G401.6 (cell line): ENCODE measurements around the gene ANGPTL8.

Source experiments
- FAIRE-seq: peaks from 2 replicates; lab custom pipeline; 2012; peaks lifted over from hg19 to GRCh38; lab: Jason Lieb, UNC

The ANGPTL8 gene

DNA sequence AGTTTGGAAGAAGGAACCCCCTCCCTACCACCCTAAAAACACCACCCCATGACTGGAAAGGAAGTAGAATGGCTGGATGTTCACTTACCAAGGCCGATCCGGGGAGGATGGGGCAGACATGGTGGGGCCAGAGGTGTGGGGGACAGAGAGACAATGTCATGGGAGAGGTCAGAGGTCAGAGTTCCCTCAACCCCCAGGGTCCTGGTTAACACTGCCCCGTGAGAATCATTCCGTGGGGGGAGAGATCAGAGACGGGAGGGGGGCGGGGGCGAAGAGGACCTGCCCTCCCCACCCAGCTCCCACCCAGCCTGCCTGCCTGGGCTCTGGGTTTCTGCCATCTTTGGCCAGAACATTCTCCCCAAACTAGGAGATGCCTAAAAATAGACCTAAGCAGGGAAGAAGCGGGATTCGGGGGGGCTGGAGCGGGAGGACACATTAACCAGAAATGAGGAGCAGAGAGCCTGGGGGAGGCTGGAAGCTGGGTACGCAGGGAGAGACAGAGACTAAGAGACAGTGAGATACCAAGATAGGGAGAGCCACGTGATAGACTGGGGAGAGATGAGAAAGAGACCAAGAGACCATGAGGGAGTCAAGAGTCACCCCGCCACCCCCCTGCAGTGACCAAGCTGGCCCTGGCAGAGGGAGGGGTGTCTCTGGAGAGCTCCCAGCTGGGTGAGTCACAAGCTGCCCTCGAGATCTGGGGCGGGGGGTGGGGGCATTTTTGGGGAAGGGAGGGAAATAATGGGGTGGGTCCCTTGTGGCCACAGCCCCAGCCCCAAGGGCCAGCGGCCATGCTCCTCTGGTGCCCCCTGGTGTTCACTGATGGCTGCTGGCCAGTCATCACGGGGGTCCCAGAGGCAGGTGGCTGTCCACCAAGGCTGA is 36.0 kb upstream of the ANGPTL8 start:
- FAIRE-seq = no peak

DNA sequence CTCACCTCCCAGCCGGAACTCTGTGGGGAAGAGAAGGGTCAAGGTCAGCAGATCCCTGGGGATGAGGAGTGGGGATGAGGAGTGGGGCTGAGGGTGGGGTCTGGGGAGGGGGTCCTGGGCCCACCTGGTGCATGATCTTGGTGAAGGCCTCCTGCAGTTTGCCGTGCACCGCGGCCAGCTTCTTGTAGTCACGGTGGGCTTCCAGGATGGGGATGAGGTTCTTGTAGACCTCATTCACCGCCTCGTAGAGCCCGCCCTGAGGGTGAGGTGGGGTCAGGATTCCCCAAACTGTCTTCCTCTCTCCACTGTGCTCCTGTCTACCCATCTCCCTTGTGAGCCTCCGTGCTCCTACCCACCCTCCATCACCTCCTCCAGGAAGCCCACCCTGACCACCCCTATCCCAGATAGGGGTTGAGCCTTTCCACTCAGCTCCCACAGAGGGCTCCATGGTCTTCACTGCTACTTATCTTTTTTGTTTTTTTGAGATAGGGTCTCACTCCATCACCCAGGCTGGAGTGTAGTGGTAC is 35.3 kb upstream of the ANGPTL8 start:
- no peak for FAIRE-seq

GRCh38 chr19:11204943-11205349 is 34.5 kb upstream of the ANGPTL8 start:
- no peak for FAIRE-seq

- FAIRE-seq = no peak
These were observed 33.4 kb upstream of the ANGPTL8 start for GRCh38 chr19:11205939-11206570.

DNA sequence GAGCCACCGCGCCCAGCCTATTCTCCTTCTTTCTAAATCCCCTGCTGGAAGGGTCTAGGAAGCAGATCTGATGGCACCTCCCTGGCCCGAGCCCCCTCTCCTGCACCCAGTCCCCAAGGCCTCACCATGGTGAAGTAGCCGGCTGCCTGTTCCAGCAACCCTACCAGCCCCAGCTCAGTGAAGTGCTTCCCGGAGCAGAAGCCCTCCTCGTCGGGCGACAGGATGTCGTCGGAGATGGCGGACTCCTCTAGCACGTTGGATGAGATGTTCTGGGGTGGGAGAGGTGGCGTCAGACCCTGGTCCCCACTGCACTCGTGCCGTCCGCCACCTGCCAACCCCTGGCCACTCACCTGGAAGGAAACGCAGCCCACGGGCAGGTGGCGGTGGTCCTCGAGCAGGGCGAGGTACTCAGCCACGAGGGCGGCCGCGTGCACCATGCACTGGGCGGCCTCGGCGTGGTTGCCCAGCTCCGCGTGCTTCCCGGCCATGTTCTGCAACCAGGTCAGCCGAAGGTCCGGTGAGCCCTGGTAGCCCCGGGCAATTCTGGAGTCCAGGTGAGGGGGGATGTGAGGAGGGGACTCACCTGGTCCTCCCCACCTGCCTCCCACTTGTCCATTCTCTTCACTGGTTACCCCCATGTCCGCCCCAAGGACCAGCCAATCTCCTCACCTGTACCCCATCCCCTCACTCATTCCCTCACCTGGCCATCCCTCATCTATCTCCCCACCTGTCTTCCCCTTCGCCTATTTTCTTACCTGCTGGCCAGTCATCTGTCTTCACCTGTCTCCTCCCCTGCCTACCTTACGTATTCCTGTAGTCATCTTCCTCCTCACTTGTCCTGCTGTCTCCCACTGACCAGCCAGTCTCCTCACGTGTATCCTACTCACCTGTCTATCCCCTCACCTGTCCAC is 30.6 kb upstream of the ANGPTL8 start:
- no peak for FAIRE-seq

- FAIRE-seq = no peak
These were observed 29.4 kb upstream of the ANGPTL8 start for GRCh38 chr19:11209839-11210655.

- no peak for FAIRE-seq
These were observed 28.8 kb upstream of the ANGPTL8 start for GRCh38 chr19:11210656-11210928.

DNA sequence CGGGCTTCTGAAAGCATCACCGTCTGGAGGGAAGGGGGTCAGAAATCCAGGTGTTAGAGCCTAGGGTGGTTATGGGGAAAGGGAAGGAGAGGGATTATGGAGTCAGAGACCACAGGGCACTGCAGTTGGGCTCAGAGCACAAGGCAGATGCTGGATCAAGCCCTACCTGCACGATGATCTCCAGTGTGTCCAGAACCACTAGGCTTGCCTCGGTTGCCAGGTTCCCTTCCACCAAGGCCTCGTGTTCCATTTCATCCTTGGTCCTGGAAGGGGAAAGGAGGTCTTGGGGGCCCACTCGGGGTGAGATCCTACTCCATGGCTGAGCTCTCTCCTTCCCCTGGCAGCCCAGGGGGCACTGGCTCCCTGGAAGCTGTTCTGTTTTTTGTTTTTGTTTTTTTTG is 25.0 kb upstream of the ANGPTL8 start:
- FAIRE-seq = no peak

- no peak for FAIRE-seq
These were observed 18.3 kb upstream of the ANGPTL8 start for GRCh38 chr19:11221082-11221598.

DNA sequence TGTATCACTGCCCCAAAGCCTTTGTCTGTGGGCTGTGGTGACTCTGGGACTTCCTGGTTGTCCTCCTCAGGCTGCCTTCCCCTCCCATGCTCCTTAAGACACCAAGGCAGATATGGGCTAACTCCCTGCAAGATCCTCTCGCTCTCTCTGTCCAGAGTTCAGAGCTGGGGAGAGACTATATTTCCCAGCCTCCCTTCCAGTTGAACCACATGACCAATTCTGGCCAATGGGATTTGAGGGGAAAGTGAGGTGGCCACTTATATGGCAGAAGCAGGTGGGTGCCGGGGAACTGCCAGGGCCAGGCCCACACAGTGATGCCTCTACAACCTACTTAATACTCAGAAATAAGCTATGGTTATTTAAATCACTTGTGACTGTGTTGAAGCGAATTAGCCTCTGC is 16.2 kb upstream of the ANGPTL8 start:
- FAIRE-seq = no peak

DNA sequence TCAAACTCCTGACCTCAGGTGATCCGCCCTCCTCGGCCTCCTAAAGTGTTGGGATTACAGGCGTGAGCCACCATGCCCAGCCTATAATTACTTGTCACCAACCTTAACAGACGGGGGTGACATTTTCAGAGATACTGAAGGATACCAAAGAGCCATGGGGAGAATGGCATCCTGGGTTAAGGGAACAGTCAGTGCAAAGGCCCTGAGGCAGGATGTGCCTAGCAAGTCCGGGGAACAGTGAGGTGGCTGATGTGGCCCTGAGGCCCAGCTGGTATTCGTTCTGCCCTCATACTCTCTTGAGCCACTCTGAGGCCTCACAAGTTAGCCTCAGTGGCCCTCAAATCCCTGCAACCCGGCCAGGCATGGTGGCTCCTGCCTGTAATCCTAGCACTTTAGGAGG is 15.0 kb upstream of the ANGPTL8 start:
- no peak for FAIRE-seq

GRCh38 chr19:11225172-11225571 is 14.2 kb upstream of the ANGPTL8 start:
- no peak for FAIRE-seq

GRCh38 chr19:11225815-11226214 is 13.6 kb upstream of the ANGPTL8 start:
- no peak for FAIRE-seq

GRCh38 chr19:11226716-11227166 is 12.7 kb upstream of the ANGPTL8 start:
- no peak for FAIRE-seq

DNA sequence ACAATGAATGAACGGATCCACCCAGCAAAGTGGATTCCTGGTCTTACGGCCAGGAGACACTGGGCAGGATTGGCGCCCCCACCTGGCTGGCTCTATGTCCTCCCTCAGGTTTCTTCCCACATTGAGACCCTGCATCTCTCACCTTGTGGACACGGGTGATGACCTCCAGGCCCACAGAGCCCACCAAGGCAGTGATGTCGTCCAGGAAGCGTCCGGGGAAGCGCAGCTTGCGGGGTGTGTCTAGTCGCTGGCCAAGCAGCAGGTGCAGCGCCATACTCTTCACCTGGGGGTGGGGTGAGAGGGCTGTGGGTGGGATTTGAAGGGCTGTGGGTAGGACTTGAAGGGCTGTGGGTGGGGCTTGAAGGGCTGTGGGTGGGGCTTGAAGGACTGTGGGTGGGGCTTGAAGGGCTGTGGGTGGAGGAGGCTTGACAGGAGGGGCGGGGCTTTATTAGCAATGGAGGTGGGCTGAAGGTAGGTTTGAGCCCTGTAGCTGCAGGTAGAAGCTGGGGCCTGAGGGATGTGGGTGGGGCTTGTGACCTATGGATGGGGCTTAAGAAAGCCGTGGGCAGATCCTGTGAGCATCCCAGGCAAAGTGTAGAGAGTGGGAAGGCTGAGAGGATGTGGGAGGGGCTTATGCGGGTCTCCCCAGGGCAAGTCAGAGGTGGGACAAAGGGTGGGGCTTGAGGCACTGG is 12.1 kb upstream of the ANGPTL8 start:
- FAIRE-seq = no peak

DNA sequence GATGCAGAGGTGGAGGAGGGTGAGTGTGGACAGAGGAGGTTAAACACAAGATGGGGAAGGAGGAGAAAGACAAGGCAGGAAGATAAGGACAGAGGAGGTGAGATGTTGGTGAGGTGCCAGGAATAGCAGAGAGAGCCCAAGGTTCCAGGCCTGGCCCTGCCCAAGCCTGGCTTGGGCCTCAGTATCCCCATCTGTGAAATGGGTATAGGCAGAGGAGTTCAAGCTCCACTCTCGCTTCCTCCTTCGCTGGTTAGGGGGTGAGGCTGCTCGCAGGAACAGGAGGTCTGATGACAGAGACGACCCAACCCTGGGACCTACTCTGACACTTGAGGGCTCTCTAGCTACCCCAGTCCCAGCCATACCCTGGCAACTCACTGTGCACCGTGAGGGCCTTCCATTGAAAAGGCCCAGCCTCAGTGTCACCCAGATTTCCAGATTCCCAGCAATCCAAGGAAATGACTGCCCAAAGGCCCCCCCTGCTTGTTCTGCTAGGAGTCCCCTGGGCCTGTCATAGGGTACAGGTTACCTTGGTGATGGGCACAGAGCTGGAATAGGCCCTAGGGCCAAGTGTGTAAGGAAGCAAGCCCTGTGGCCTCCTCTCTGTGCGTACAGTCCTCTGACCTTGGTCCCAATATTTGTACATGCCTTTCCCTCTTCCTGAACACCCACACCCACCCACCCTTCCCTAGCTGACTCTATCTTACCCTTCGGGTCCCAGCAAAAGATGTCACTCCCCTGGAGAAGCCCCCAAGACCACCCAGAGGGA is 8.6 kb upstream of the ANGPTL8 start:
- no peak for FAIRE-seq

GRCh38 chr19:11232555-11232954 is 6.9 kb upstream of the ANGPTL8 start:
- FAIRE-seq = no peak

DNA sequence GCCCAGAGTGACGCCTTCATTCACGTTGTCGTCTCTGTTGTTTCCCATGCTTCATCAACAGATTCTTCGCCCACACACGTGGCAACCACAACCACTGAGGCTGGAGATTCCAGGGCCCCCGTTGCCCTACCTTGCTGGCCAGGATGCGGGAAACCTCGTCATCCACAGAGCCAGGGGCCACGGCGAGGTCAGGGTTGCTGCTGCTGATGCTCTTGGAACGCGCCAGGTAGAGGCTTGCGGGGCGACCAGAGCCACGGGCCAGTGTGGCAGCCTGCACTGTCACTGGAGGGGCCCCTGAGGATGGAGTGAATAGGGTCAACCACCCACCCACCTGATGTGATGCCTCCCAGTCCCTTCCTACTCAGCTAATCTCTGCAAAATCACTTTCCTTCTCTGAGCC is 6.3 kb upstream of the ANGPTL8 start:
- FAIRE-seq = no peak

- no peak for FAIRE-seq
These were observed 4.8 kb upstream of the ANGPTL8 start for GRCh38 chr19:11234486-11235075.
